Measurements from ENCODE around the gene VPS37D.

- TF ChIP-seq CTCF (IDR thresholded peaks at IDR 0.05) (no peak), POLR2AphosphoS5 (IDR thresholded peaks at IDR 0.05; ENCODE audit: low read depth, low read length) (no peak)
Measured at GRCh38 chr7:73659983-73660382, 7.6 kb upstream of the VPS37D start.
